Gastrocnemius medialis (tissue), 4 donors: ENCODE data around the gene RAD51B. TPM values are rescaled to one million over a fixed set of nuclear protein-coding genes. Genes with fewer than 3 reads are reported as not detected.
A peak's percentile ranks its signal among the peaks of the same experiment; 100 is the strongest.

Experiments used
- ATAC-seq, 2 donors: fragments of 150-250 bp; one replicate each; pipeline ENCODE4 v1.9.1; 2016
- DNase-seq, 2 donors: peaks; one replicate each; pipeline ENCODE4 v3.0.0-alpha.2; 2019
- H3K27ac ChIP-seq, 4 donors: fragments of 200-600 bp; sonication (generic); 1 replicate in 1 of 4; 2 replicates in 3 of 4; pipeline ENCODE4 v1.5.1; 2016 to 2018; ENCODE audit warnings: mild to moderate bottlenecking in 2 of 4, moderate library complexity in 1 of 4
- H3K27me3 ChIP-seq, 3 donors: fragments of 200-600 bp; sonication (generic) in 2 of 3; 1 replicate in 1 of 3; 2 replicates in 2 of 3; pipeline versions ENCODE4 v1.5.1 to v1.6.0; 2016 to 2019; ENCODE audit warnings: mild to moderate bottlenecking in 1 of 3, moderate library complexity in 1 of 3
- H3K36me3 ChIP-seq, 2 donors: fragments of 200-600 bp; sonication (generic) in 1 of 2; one replicate each; pipeline ENCODE4 v1.5.1; 2017 to 2018
- H3K4me1 ChIP-seq, 2 donors: fragments of 200-600 bp; sonication (generic) in 1 of 2; one replicate each; pipeline ENCODE4 v1.5.1; 2016 to 2017; ENCODE audit warnings: mild to moderate bottlenecking in 2 of 2
- H3K4me3 ChIP-seq, 4 donors: fragments of 200-600 bp; sonication (generic) in 3 of 4; 1 replicate in 1 of 4; 2 replicates in 3 of 4; pipeline ENCODE4 v1.5.1; 2016 to 2019; ENCODE audit warnings: mild to moderate bottlenecking in 2 of 4
- H3K9me3 ChIP-seq, 3 donors: fragments of 200-600 bp; sonication (generic) in 2 of 3; 1 replicate in 1 of 3; 2 replicates in 2 of 3; pipeline ENCODE4 v1.5.1; 2016 to 2019
- POLR2A ChIP-seq, 2 donors: fragments of 450-650 bp; IDR thresholded peaks; one replicate each; pipeline ENCODE4 v1.6.1; 2017; ENCODE audit warnings: antibody characterized with exemption in 2 of 2, mild to moderate bottlenecking in 2 of 2, moderate library complexity in 2 of 2
- in situ Hi-C, 4 donors: fragments of 200-750 bp; cut with MboI; loops; one replicate each; pipeline versions ENCODE4 v1.15.0 to v1.8.0; 2017; ENCODE audit warnings: low sequenced_read_pairs in 4 of 4
- intact Hi-C: fragments of 100-400 bp; cut with DNase I; formaldehyde crosslinking; loops from one replicate; pipeline ENCODE4 v1.15.1; 2023; ENCODE audit warnings: low total_unique reads
- total RNA-seq, 4 donors: library from RNA; depleted of rRNA; stranded (reverse); fragments of >200 nt; gene quantifications; one replicate each; pipeline versions ENCODE4 v1.1.0 to v1.2.3, GENCODE V29; 2016
- TF ChIP-seq, protein P1 (sequence below), 5 experiments: fragments of 450-650 bp in 3 of 5; fragments of 200-600 bp in 2 of 5; sonication (generic) in 2 of 5; IDR thresholded peaks in 4 of 5; conservative IDR thresholded peaks in 1 of 5; 1 replicate in 4 of 5; 2 replicates in 1 of 5; pipeline ENCODE4 v1.5.1; 2016 to 2019; ENCODE audit warnings: antibody characterized with exemption in 5 of 5, mild to moderate bottlenecking in 3 of 5, moderate library complexity in 3 of 5

Gene RAD51B
- total RNA-seq, 4 donors from 2014 or later = 1.6 to 3.3 (median 2.4) TPM

- H3K36me3 ChIP-seq = no peaks in the 10 kb centered on the region
- no peak overlapping the region for H3K4me3 ChIP-seq
- DNase-seq (no peak), ATAC-seq (peak in 1 of 2 donors; percentile 29)
- TF ChIP-seq POLR2A (IDR thresholded peaks at IDR 0.05) = no peak
- TF ChIP-seq, protein P1, sequence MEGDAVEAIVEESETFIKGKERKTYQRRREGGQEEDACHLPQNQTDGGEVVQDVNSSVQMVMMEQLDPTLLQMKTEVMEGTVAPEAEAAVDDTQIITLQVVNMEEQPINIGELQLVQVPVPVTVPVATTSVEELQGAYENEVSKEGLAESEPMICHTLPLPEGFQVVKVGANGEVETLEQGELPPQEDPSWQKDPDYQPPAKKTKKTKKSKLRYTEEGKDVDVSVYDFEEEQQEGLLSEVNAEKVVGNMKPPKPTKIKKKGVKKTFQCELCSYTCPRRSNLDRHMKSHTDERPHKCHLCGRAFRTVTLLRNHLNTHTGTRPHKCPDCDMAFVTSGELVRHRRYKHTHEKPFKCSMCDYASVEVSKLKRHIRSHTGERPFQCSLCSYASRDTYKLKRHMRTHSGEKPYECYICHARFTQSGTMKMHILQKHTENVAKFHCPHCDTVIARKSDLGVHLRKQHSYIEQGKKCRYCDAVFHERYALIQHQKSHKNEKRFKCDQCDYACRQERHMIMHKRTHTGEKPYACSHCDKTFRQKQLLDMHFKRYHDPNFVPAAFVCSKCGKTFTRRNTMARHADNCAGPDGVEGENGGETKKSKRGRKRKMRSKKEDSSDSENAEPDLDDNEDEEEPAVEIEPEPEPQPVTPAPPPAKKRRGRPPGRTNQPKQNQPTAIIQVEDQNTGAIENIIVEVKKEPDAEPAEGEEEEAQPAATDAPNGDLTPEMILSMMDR (IDR thresholded peaks at IDR 0.05 in 4 of 5, conservative IDR thresholded peaks at IDR 0.05 in 1 of 5) = no peak
- H3K27me3 ChIP-seq = no peaks in the 10 kb centered on the region
- intact Hi-C loops (no loop called here), in situ Hi-C loops (no loop called here)
- H3K4me1 ChIP-seq = no peaks in the 10 kb centered on the region
- peak overlapping the region; percentile 22 to 39 (median 32) for H3K27ac ChIP-seq
- no peaks in the 10 kb centered on the region for H3K9me3 ChIP-seq
Observed at GRCh38 chr14:68707482-68707881, 887.9 kb downstream of the RAD51B start.

DNA sequence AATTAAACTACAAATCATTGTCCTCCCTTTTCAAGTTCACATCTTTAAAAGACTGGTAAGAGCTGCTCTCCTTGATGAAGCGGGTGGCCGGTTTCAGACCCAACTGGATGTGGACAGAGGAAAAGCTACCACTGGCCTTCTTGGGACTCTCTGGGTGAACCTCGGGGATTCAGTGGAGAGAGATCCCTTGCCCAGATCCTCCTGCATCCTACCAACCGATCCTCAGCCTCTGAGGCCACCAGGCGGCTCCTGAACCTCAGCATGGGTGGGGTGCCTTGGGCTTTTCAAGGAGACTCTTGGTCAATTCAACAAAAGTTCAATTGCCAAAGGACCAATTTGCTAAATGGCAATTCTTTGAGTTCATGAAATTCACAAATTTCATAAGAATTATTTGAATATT lies 888.8 kb downstream of the RAD51B start:
- ATAC-seq = no peak
- Histone ChIP-seq H3K27ac (peak overlapping the region in 3 of 4 donors; percentile 22 to 49 (median 34)), H3K27me3 (no peaks in the 10 kb centered on the region), H3K36me3 (no peaks in the 10 kb centered on the region), H3K4me1 (no peaks in the 10 kb centered on the region), H3K9me3 (no peaks in the 10 kb centered on the region), H3K4me3 (no peak overlapping the region)
- TF ChIP-seq POLR2A (IDR thresholded peaks at IDR 0.05) = no peak
- TF ChIP-seq, protein P1 (IDR thresholded peaks at IDR 0.05 in 4 of 5, conservative IDR thresholded peaks at IDR 0.05 in 1 of 5) = no peak
- no peak for DNase-seq
- in situ Hi-C loops = no loop called here
- intact Hi-C loops = no loop called here

GRCh38 chr14:68709007-68709406 lies 889.4 kb downstream of the RAD51B start:
- no peaks in the 10 kb centered on the region for H3K36me3 ChIP-seq
- intact Hi-C loops = no loop called here
- in situ Hi-C loops = no loop called here
- ATAC-seq (no peak), DNase-seq (no peak)
- TF ChIP-seq, protein P1 (IDR thresholded peaks at IDR 0.05 in 4 of 5, conservative IDR thresholded peaks at IDR 0.05 in 1 of 5) = no peak
- no peak for TF ChIP-seq POLR2A (IDR thresholded peaks at IDR 0.05)
- no peak overlapping the region for H3K27ac ChIP-seq
- H3K27me3 ChIP-seq = no peaks in the 10 kb centered on the region
- H3K9me3 ChIP-seq = no peaks in the 10 kb centered on the region
- no peaks in the 10 kb centered on the region for H3K4me1 ChIP-seq
- H3K4me3 ChIP-seq = no peak overlapping the region

DNA sequence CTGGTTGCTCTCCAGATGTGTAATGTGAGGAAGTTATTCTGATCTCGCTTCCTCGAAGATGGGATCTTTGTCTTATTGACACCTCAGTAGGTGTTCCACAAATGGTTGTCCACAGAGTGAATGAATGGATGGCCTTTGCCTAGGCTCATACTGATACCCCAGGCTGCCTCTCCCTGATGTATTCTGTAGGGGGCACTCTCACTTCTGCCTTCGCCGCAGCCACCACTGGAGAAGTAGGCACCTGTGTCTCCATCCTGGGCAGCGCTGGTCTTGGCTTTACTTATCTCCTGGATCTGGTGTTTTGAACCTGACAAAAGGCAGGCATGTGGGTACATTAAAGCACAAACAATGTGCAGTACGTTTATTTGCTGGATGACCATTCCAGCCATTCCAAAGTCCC lies 891.2 kb downstream of the RAD51B start:
- Histone ChIP-seq H3K4me1 (peaks cover 0 to 3% of the 10 kb centered on the region in 2 donors), H3K27ac (no peak overlapping the region), H3K9me3 (no peaks in the 10 kb centered on the region), H3K36me3 (no peaks in the 10 kb centered on the region), H3K4me3 (no peak overlapping the region), H3K27me3 (no peaks in the 10 kb centered on the region)
- ATAC-seq = no peak
- intact Hi-C loops = no loop called here
- DNase-seq = no peak
- in situ Hi-C loops = no loop called here
- TF ChIP-seq, protein P1 (IDR thresholded peaks at IDR 0.05 in 4 of 5, conservative IDR thresholded peaks at IDR 0.05 in 1 of 5) = no peak
- no peak for TF ChIP-seq POLR2A (IDR thresholded peaks at IDR 0.05)
